Right ventricle myocardium inferior (tissue), 1 donor: ENCODE data around the gene TMEM235. TPM values are rescaled to one million over a fixed set of nuclear protein-coding genes. Genes with fewer than 3 reads are reported as not detected.
"Not testable (repeated sequence)": the region's sequence is repeated elsewhere in the genome, so short reads cannot be mapped to it uniquely, and the experiment has no call there.

ENCODE experiments used
- ATAC-seq: fragments of 200-7000 bp; cut with Tn5 transposase; one replicate; pipeline ENCODE4 v1.9.1; 2020; ENCODE audit warnings: mild to moderate bottlenecking, moderate library complexity
- DNase-seq: peaks from one replicate; pipeline ENCODE4 v3.0.0; 2021; ENCODE audit errors: missing footprints
- intact Hi-C: fragments of 100-400 bp; cut with DNase I; formaldehyde crosslinking; loops from one replicate; pipeline ENCODE4 v1.11.0; 2022
- total RNA-seq: library from RNA; stranded (reverse); fragmentation: NEBNext Ultra II Directional; extraction: Animal tissue kit (Norgen Biotek cat#: 25700); gene quantifications from one replicate; pipeline ENCODE4 v1.2.1, GENCODE V29; 2021
- donor health status: DM: no; HTN: yes; CAD: no; lungs with severe emphysema.

Gene TMEM235
- total RNA-seq, 1 donor from 2014 or later: not detected

DNA sequence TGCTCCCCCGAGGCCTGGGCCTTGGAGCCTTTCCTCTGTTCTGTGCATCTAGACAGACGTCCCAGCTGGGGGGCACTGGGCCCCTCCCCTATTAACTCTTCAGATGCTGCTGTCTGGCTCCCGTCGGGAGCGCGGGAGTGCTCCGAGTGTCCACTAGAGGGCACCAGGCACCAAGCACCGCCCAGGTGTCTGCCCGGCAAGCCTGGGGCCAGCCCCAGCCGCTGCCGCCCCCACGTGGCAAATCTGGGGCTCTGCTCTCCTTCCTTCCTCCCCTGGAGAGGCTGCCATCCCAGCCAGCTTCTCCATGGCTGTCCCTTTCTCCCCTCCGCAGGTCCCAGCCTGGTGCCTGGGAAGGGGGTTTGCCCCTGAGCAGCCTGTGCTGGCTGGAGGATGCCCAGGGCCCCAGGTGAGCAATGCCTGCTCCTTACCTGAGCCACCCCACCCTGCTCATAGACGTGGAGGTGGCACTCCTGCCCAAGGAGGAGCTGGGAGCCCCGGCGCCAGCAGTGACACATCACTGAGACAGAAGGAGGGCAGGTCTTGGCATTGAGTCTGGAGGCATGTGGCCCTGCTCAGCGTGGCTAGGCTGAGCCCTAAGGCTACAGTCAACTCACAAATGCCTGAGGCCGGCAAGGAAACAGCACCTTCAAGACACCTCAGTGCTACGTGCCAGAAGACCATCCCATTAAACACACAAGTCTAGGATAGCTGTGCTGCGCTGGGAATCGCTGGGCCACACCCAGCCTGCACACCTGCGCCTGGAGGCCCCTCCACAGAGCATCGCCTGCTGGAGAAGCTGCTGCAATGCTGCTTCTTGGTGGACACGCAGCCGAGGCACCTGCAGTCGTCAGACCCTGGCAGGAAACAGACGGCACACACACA lies 19.7 kb downstream of the TMEM235 start:
- DNase-seq (peak; percentile 93), ATAC-seq (peak; percentile 78)
- intact Hi-C loops: loop anchor here (2.0 kb wide), 2 partner anchors 138 to 172 kb away; no protein-coding TSS in a partner anchor

DNA sequence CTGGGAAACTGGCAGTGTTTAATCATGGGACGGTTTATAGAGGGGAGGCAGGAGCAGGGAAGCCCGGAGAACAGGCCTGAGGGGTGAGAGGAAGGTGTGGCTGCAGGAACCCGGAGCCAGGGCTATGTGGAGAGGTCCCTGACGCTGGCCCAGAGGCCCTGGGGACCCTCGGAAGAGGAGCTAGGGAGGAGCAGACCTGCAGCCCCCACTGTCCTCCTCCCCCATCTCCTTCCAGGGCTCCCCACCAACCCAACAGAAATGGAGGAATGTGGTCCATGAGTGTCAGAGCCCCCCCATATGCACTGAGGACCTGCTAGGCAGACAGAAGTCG lies 20.3 kb downstream of the TMEM235 start:
- DNase-seq: peak; percentile 23
- no peak for ATAC-seq
- intact Hi-C loops: loop anchor here (2.0 kb wide), 2 partner anchors 139 to 171 kb away; no protein-coding TSS in a partner anchor

DNA sequence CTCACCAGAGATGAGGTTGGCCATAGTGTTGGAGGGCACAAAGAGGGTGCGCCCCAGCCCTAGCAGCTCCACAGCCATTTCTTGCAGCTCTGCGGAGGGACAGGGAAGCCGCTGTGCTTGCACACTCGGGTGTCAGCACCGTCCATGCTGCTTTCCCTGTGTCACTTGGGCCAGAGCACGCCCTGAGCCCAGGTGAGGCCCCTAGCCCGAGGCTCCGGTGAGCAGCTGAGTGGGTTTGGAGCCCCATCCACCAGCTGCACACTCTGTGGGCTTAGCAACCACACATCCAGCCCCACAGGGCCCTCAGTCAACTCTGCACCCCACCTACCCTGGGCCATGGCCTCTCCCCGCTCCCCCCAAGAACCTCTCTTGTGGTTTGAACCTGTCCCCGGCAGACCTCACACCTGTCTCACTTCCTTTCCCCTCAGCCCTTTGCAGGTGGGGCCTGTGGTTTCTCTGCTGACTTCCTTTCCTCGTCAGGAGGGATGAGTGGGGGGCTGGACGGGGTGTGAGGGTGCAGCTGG lies 20.7 kb downstream of the TMEM235 start:
- intact Hi-C loops: no loop called here
- DNase-seq (peak; percentile 69), ATAC-seq (no peak)

DNA sequence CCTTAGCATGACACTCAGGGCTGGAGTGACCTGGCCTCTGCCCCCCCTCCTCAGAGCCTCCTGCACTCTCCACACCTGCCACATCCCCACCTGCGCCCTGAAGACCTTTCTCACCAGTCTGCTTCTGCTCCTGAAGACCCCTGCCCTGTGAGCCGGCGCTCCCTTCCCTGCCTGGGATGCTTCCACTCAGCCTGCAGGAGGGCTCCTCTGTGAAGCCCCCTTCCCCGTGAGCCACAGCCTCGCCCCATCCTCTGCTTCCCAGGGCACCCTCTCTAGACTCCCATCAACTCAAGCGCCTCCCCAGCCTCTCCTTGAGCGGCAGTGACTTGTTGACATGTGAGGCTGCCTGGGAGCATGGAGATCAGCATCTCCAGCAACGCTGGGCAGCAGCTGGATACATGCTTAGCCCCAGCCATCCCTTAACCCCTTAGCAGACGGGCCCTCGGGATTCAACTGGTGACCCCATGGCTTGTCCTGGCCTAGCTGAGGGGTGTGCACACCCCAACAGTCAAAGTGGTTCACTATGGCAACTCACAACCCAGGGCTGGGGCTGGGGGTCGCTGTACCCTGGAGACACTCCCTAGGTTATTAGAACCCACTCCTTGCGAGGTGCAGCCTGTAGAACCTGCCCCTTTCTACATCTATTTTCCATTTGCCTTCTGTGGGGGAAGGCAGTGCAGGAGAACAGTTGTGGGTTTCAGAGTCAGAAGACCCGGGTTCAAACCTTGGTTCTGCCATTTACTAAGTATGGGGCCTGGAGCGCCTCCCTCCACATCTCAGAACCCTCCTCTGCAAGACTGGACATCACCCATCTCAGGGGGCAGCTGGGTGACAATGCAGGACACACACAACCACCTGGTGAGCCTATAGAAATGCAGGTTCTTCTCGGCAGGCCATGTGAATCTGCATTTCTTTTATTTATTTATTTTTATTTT lies 21.5 kb downstream of the TMEM235 start:
- ATAC-seq: no peak
- DNase-seq: peak; percentile 61

DNA sequence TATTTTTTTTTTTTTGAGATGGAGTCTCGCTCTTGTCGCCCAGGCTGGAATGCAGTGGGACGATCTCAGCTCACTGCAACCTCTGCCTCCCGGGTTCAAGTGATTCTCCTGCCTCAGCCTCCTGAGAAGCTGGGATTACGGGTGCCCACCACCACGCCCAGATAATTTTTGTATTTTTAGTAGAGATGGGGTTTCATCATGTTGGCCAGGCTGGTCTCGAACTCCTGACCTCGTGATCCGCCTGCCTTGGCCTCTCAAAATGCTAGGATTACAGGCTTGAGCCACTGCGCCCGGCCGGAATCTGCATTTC lies 22.2 kb downstream of the TMEM235 start:
- ATAC-seq, DNase-seq, intact Hi-C loops: not testable (repeated sequence)

More for the DNA sequence above, 21.5 kb downstream of the TMEM235 start:
- intact Hi-C loops: no loop called here

DNA sequence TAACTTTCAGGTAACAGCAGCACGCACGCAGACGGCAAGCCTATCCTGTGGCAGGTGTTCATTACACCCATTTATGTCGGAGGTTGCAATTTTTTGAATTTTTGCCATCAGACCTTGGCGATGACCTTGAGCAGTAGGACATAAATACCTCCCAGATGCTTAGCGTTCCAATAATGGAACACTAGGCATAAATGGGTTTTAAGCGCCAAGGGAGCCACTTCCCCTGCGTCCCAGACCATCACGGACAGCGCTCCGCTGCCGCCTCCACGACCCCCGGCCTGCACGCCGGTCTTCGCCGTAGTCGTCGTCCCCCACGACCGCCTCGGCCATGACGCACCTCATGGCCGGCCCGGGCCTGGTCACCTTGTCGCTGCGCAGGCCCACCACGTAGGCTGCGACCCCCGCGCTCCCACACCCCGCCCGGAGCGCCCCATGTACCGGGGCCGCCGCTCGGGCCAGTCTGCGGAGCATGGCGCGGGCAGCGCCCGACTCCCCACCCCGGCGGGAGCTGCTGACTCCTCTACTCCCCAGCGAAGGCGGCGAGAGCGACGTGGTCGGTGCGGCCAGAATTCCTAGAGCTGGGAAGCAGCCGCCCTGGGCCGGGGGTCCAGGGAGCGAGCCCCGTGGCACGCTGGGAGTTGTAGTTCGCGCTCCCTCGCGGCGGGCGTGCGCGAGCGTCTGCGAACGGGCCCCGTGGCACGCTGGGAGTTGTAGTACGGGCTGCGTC lies 22.7 kb downstream of the TMEM235 start:
- ATAC-seq (peak; percentile 85), DNase-seq (peak; percentile 96)
- intact Hi-C loops: no loop called here

DNA sequence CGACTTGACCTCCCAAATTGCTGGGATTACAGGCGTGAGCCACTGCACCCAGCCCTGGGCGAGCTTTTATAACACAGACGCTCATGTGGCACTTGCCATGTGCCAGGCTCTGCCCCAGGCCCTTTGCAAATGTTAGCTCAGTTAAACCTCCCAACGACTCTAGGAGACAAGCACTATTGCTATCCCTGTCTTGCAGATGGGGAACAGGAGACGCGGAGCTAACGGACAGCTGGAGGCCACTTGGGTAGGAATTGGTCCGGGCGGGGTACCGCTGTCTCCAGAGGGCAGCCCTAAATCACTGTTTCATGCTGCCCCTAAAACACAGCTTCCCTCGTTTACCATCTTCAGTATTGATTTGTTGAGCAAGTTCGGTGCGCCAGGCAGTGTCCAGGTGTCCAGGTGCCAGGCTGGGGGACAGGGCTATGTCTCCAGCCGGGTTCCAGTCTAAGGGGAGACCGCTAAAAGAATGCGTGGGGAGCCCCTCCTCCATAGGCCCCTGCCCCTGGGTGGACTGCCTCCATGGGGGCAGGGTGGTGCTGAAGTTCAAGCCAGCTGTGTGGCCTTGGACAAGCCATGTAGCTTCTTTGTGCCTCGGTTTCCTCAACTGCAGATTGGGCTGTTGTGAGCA lies 23.7 kb downstream of the TMEM235 start:
- ATAC-seq (no peak), DNase-seq (peak; percentile 39)
- intact Hi-C loops: no loop called here

DNA sequence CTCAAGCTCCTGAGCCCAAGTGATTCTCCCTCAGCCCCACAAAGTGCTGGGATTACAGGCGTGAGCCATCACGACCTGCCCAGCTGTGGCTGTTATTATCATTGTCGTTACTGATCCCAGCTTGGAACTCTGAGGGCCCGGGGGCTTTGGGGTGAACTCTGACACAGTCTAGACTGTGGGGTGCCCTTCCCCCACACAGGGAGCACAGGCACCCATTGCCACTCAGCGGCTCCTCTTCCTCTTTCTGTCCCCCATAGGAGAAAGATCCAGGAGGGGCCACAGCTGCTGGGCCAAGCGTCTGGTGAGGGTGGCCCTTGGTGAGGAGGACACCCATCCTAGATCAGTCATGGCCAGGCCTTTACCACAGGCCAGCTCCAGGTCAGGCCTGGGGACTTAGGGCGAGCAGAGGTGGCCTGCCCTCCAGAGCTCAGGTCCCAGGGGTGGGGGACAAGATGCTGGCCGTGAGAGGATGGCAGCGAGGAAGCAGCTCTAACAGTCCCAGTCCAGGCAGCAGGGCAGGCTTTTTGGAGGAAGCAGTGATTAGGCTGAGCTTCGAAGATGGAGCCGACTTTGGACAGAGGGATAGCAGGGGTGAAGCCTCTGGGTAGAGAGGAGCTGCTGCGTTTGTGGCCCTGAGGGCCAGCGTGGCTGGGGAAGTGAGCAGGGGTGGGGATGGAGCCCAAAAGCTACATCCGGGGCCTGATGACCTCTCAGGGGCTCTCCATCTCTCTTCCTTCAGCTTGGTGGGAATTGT lies 24.7 kb downstream of the TMEM235 start:
- intact Hi-C loops: no loop called here
- DNase-seq (peak; percentile 70), ATAC-seq (no peak)

DNA sequence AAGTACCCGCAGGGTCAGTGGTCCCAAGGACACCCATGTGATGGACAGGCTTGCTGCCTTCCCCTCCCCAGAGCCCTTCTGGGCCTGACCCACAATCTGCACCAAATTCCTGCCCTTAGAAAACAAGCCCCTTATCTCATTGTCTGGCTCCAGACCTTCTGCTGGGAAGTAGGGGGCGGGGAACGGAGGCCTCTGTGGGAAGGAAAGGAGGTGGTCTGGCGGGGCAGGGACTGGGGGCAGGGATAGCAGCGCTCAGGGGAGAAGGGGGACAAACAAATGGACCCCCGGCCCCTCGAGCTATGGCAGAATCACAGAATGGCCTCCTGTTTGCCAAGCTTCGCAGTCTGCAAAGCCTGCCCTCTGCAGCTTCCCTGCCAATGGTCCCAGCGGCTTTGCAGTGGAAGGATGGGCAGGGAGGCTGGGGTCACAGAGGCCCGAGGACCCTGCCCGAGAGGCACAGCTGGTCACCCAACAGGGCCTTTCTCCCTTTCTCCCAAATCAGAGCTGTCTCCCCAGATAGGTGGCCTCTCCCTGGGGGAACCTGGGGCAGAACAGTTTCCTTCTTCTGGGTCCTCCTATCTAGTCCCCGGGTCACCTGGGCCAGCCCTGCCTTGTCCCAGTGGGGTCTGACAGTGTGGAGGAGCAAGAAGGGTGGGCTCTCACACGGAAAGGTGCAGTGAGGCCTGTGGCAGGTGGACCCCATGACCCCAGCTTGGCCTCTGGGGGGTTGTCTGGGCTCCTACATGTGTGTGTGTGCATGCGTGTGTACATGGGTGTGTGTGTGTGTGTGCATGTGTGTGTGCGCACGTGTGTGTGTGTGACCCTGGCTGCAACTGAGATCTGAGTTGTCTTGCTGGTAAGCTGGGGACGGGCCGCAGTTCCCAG lies 25.5 kb downstream of the TMEM235 start:
- ATAC-seq (no peak), DNase-seq (peak; percentile 56)
- intact Hi-C loops: no loop called here

DNA sequence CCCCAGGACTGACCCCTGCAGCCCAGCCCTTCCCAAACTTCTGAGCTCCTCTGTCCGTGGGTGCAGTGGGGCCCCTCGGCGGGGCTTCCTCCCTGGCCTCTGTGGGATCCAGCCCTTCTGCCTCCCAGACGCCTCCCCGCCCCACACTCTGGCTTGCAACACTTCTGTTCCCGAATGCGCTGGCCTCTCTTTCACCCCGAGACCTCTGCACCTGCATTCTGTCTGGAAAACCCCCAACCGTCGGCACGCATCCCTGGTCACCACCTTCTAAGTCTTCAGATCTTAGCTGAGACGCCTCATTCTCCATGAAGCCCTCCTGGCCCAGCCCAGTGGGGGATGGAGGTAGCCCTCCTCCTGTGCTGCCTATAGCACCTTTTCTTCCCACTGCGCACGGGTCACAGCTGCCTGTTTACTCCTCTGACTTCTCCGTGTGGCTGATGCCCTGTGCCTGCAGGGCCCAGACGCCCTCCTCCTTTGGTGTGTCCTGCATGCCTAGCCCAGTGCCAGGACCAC lies 26.4 kb downstream of the TMEM235 start:
- ATAC-seq (no peak), DNase-seq (peak; percentile 73)
- intact Hi-C loops: no loop called here

DNA sequence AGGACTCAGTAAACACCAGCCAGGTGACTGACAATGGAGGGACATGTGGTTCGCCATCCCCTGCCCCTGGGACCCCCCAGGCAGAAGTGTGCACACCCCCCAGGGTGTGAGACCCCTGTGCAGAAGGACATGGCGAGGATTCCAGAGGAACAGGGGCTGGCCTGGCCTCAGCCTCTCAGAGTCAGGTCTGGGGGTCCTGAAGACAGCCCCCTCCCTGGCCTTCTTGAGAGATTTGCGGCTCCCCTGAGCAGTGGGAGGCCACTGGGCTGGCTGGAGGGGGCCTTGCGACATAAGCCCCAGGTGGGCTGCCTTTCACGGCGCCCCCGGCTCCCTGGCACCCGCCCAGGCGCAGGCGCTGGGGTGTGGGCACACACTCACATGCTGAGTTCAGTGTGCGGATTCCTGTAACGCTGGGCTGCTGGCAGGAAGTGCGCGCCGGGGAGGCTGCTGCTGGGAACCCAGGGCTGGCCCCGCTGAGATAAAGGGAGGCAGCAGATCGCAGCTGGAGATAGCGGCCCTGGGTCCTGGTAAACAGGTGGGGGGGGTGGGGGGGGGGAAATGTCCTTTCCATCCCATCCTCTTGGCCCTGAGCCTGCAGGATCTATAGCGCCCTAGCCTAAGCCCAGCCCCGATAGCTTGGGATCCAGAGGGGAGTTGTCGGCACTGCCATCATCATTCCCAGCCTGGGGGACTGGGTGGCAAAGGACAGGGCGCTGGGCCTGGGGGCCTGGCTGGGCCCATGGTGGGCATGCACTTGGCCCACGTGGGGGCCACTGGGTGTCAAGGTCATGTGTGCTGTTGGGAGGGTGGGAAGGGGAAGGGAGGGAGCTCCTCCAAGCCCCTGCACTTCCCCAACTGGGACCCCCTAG lies 27.1 kb downstream of the TMEM235 start:
- intact Hi-C loops: no loop called here
- DNase-seq: peak; percentile 89
- ATAC-seq: no peak

DNA sequence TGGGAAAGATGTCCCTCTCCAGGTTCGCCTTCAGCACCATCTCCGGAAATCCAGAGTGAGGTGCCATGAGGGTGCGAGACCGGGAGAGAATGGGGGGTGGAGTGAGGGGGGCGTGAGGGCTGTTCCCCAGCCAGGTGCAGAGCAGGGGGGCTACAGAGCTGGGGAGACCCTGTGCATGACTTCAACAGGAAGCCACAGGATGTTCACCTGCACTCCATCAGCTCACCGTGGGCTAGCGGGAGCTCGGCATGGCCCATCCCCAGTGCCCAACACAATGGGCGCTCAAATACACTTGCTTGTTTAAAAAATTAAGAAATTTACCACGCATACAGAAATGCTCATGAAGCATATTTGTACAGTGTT lies 27.7 kb downstream of the TMEM235 start:
- ATAC-seq (no peak), DNase-seq (peak; percentile 39)
- intact Hi-C loops: no loop called here

DNA sequence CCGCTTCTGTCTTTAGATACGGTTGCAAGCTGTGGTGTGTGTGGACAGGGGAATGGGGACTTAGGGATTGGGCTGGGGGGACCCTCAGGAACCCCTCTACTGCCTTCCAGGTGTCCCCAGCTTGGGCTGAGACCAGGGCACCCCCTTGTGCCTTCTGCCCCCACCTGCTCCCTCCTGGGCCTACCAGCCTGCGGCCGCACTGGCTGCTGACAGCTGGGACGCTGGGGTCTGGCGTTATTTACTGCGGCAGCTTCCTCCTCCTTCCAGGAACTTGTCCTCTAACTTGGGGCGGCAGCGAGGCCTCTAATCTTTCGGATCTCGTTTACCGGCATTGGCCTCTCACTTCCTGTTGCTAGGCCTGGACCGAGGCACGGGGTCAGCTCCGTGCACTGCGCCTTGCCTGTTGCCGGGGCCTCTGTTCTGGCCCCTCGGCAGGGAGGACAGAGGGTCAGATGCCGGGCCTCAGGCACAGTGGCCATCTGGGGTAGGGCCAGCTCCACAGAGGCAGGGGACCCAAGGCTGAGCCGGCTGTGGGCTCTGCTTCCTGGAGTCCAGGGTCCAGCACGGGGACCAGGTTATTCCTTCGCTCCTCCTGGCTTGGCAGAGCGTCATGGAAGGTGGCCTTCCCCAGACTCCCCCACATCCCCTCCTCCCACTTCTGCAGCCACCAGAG lies 31.8 kb downstream of the TMEM235 start:
- peak; percentile 80 for DNase-seq
- intact Hi-C loops: no loop called here
- peak; percentile 41 for ATAC-seq

DNA sequence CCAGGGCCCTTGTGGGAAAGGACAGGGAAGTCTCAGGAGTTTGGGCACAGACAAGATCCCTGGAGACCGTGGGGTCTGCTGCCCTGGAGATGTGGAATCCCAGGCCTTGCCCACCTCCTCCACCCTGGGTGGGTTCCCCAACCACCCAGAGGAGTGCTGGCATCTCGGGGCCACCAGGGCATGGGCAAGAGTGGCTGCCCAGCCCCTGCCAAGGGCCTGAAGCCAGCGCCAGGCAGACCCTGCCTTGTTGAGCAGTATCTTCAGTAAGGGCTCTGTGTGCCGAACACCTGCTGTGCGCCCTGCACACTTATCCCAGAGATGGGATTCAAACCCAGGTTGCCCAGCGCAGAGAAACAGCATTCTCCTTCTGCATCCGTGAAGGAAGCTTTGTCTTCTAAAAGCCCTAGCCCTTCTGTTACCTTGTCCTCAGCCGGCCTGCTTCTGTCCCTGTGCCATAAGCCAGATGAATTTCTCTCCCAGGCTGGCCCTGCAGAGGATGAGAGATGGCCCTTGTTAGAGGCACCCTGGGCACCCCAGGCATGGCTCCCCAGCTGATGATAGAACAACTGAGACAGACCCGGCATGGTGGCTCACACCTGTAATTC lies 32.4 kb downstream of the TMEM235 start:
- ATAC-seq: no peak
- peak; percentile 25 for DNase-seq
- intact Hi-C loops: no loop called here

DNA sequence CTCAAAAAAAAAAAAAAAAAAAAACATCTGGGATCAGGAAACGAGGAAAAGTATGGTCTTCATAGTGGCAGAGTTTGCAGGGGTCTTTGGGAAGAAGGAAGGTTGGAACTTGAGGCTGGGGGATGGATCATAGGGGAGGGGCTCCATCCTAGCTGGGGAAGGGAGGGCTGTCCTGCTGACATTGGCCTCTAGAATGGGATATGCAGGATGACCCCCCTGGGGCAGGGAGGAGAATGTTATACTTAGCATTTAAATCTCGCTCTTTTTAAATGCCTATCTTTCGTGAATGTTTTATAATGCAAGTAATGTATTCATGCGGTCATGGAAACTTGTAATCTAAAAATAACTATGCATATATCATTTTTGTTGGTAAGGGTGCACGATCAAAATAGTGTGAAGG lies 33.2 kb downstream of the TMEM235 start:
- DNase-seq (no peak), ATAC-seq (no peak)
- intact Hi-C loops: no loop called here
